ENCODE data around the gene PPP1R3F. TPM values are rescaled to one million over a fixed set of nuclear protein-coding genes. Genes with fewer than 3 reads are reported as not detected.

Gene PPP1R3F
- total and polyA plus RNA-seq, 8 donors, result 1.4 to 20.4 (median 4.8) TPM

DNA sequence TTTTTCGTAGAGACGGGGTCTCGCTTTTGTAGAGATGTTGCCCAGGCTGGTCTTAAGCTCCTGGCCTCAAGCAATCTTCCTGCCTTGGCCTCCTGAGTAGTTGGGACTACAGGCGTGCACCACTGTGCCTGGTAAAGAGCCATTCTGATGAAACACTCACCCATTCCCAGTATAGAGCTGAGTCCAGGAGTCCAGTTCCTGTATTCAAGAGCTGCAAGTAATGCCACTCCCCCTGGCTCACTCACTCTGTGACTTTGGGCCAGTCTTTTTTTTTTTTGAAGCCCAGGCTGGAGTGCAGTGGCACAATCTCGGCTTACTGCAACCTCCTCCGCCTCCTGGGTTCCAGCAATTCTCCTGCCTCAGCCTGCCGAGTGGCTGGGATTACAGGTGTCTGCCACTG lies 30.9 kb upstream of the PPP1R3F start:
- no peak for TF ChIP-seq CTCF (IDR thresholded peaks at IDR 0.05)
- TF ChIP-seq POLR2AphosphoS5 (IDR thresholded peaks at IDR 0.05), result no peak
- TF ChIP-seq EP300 (IDR thresholded peaks at IDR 0.05), result no peak
- TF ChIP-seq POLR2A (IDR thresholded peaks at IDR 0.05), result no peak
- H3K36me3 ChIP-seq, result peaks cover 0 to 21% (median 18%) of the 10 kb centered on the region in 4 donors
- intact Hi-C loops (cut with DNase I; ENCODE audit: low total_unique reads), result no loop called here
- DNase-seq, result no peak
- H3K9me3 ChIP-seq, result no peaks in the 10 kb centered on the region
- 72 to 90% (median 73%) methylated on average over 4 to 7 of the region's 7 CpGs for WGBS, 5 donors
- peaks cover 0 to 22% (median 14%) of the 10 kb centered on the region in 4 donors for H3K4me1 ChIP-seq
- no peak overlapping the region for H3K27ac ChIP-seq
- no peaks in the 10 kb centered on the region for H3K27me3 ChIP-seq
- no peak overlapping the region for H3K4me3 ChIP-seq

DNA sequence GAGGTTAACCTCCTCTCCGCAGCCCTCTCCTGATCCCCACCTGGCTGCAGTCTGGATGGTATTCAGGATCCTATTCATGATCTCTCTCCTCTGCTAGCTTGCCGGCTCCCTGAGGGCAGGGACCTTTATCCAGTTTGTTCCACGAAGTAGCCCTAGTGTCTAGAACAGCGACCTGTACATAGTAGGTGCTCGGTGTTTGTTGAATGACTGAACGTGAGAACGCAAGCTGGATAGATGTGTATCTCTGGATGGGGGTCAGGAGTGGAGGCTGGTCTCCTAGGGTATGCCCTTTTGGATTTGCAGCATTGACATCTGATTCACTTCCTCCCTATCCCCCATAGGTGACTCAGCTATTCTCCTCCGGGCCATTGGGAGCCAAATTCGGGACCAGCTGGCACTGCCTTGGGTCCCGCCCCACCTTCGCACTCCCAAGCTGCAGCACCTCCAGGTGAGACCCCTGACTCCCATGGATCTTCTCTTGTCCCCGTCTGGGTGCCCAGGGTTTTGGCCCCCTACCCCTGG lies 27.0 kb upstream of the PPP1R3F start:
- H3K27me3 ChIP-seq, result no peaks in the 10 kb centered on the region
- 82 to 96% (median 92%) methylated on average over 8 to 12 of the region's 12 CpGs for WGBS, 5 donors
- H3K9me3 ChIP-seq, result no peaks in the 10 kb centered on the region
- TF ChIP-seq CTCF (IDR thresholded peaks at IDR 0.05), result no peak
- TF ChIP-seq POLR2AphosphoS5 (IDR thresholded peaks at IDR 0.05), result no peak
- no peak for TF ChIP-seq EP300 (IDR thresholded peaks at IDR 0.05)
- no peak for TF ChIP-seq POLR2A (IDR thresholded peaks at IDR 0.05)
- H3K27ac ChIP-seq, result no peak overlapping the region
- H3K4me1 ChIP-seq, result peaks cover 0 to 4% (median 0%) of the 10 kb centered on the region in 4 donors
- intact Hi-C loops (cut with DNase I; ENCODE audit: low total_unique reads), result no loop called here
- H3K36me3 ChIP-seq, result peaks cover 0 to 59% (median 55%) of the 10 kb centered on the region in 4 donors
- DNase-seq, result no peak
- H3K4me3 ChIP-seq, result no peak overlapping the region

DNA sequence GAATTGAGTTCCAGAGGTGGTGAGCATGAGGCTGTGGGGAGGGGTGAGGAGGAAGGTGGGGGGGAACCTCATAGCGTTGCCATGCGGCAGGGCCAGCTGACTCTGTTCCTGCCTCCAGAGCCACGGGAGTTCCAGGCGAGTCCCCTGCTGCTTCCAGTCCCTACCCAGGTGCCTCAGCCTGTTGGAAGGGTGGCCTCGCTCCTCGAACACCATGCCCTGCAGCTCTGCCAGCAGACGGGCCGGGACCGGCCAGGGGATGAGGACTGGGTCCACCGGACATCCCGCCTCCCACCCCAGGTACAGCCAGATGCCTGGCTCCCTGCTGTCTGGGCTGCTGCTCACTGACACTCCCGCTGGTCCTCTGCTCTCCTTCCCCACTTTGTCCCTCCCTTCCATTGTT lies 26.4 kb upstream of the PPP1R3F start:
- TF ChIP-seq EP300 (IDR thresholded peaks at IDR 0.05) (no peak), POLR2AphosphoS5 (IDR thresholded peaks at IDR 0.05) (no peak), POLR2A (IDR thresholded peaks at IDR 0.05) (no peak), CTCF (IDR thresholded peaks at IDR 0.05) (no peak)
- WGBS, 5 donors, result 72 to 100% (median 84%) methylated on average over 1 to 12 of the region's 12 CpGs
- DNase-seq, result no peak
- Histone ChIP-seq H3K27me3 (no peaks in the 10 kb centered on the region), H3K4me1 (peaks cover 0 to 4% (median 0%) of the 10 kb centered on the region in 4 donors), H3K36me3 (peaks cover 0 to 65% (median 60%) of the 10 kb centered on the region in 4 donors), H3K4me3 (no peak overlapping the region), H3K9me3 (no peaks in the 10 kb centered on the region), H3K27ac (no peak overlapping the region)
- intact Hi-C loops (cut with DNase I; ENCODE audit: low total_unique reads), result no loop called here

- Histone ChIP-seq H3K27ac (no peak overlapping the region), H3K4me3 (no peak overlapping the region), H3K9me3 (no peaks in the 10 kb centered on the region), H3K4me1 (no peaks in the 10 kb centered on the region), H3K36me3 (peaks cover 0 to 75% (median 70%) of the 10 kb centered on the region in 4 donors), H3K27me3 (no peaks in the 10 kb centered on the region)
- intact Hi-C loops (cut with DNase I; ENCODE audit: low total_unique reads), result no loop called here
- DNase-seq, result no peak
- WGBS, 5 donors, result 70 to 97% (median 92%) methylated on average over 2 of the region's 2 CpGs
- no peak for TF ChIP-seq CTCF (IDR thresholded peaks at IDR 0.05)
- no peak for TF ChIP-seq POLR2AphosphoS5 (IDR thresholded peaks at IDR 0.05)
- TF ChIP-seq EP300 (IDR thresholded peaks at IDR 0.05), result no peak
- no peak for TF ChIP-seq POLR2A (IDR thresholded peaks at IDR 0.05)
Measured at GRCh38 chrX:49244207-49244606, 25.4 kb upstream of the PPP1R3F start.

Data from stomach (tissue), 9 donors.